VCaP (cell line): ENCODE measurements around the gene DNAH3.

Experiments
- H3K27ac ChIP-seq: fragments of 450-650 bp; 2 replicates; pipeline ENCODE4 v1.5.1; 2017
- CTCF ChIP-seq: fragments of 450-650 bp; conservative IDR thresholded peaks from 2 replicates; pipeline ENCODE4 v1.5.1; 2017; ENCODE audit warnings: mild to moderate bottlenecking, moderate library complexity

Gene DNAH3

GRCh38 chr16:21134053-21134452, 16.6 kb downstream of the DNAH3 start:
- H3K27ac ChIP-seq = no peak overlapping the region
- no peak for TF ChIP-seq CTCF

- TF ChIP-seq CTCF = no peak
- no peak overlapping the region for H3K27ac ChIP-seq
These were observed 19.8 kb downstream of the DNAH3 start for GRCh38 chr16:21130811-21131210.

DNA sequence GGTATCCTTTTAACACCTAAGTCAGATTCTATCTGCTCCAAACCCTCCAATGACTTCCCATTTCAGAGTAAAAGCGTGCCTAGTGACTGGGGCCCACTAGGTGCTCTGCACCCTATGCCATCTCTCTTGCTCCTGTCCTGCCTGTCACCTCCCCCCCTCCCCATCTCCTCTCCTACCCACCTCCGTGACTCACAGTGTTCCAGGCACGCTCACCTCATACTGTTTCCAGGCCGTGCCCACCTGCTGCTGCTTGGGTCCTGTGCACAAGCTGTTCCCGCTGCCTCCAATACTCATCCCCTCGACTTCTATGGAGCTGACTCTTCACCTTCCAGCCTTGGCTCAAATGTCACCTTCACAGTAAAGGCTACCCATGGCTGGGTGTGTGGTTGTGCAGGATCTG, 21.7 kb downstream of the DNAH3 start:
- TF ChIP-seq CTCF = no peak

DNA sequence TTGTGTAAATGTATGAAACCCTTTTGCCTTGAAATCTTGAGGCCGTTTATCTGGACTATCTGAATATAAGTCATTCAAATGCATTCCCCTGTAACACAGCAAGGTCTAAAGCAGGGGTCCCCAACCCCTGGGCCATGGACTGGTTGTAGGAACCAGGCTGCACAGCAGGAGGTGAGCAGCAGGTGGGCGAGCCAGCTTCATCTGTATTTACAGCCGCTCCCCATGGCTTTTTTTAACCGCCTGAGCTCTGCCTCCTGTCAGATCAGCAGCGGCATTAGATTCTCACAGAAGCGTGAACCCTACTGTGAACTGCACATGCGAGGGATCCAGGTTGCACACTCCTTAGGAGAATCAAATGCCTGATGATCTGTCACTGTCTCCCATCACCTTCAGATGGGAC, 24.1 kb downstream of the DNAH3 start:
- no peak for TF ChIP-seq CTCF
- H3K27ac ChIP-seq = no peak overlapping the region

More for the DNA sequence above, 21.7 kb downstream of the DNAH3 start:
- H3K27ac ChIP-seq = no peak overlapping the region

GRCh38 chr16:21125191-21125590, 25.5 kb downstream of the DNAH3 start:
- no peak for TF ChIP-seq CTCF
- no peak overlapping the region for H3K27ac ChIP-seq

DNA sequence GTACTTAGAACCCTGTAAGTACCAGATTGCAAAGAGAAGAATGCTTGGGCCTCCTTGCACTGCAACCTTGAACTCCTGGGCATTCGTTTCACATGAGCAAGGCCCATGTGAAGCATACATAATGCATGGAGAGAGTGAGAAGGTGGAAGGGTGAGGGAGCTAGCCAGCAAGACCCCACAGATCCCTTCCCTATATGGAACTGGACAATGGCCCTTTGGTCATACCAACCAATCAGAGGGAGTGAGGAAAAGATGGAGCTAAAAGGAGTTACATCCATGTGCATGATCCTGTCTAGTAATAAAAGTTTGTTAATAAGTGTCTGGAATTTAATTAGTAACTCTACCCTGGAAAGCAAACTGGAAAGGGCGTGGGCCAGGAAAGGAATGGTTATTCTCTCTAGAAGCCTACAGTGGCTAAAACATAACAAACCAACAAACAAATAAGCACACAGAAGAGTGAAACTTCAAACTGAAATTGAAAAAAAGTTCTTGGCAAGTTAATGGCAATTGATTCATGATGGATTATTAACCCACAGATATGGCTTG, 29.6 kb downstream of the DNAH3 start:
- H3K27ac ChIP-seq = no peak overlapping the region
- TF ChIP-seq CTCF = no peak

- no peak overlapping the region for H3K27ac ChIP-seq
- no peak for TF ChIP-seq CTCF
These were observed 33.1 kb downstream of the DNAH3 start for GRCh38 chr16:21117567-21117966.
